HUES6 (cell line): Measurements from ENCODE around the gene KHDC4.

Source experiments
- H3K27ac ChIP-seq: 2 replicates; pipeline ENCODE4 v1.7.0; 2013; ENCODE audit warnings: low read depth, mild to moderate bottlenecking, low read length, inconsistent platforms
- H3K27me3 ChIP-seq: 2 replicates; pipeline ENCODE4 v1.6.1; 2013; ENCODE audit warnings: low read length; ENCODE audit not compliant: control insufficient read depth, insufficient read depth
- H3K36me3 ChIP-seq: 2 replicates; pipeline ENCODE4 v1.6.1; 2013; ENCODE audit warnings: low read length; ENCODE audit not compliant: control insufficient read depth, insufficient read depth
- H3K4me1 ChIP-seq: 2 replicates; pipeline ENCODE4 v1.6.1; 2013; ENCODE audit warnings: low read length; ENCODE audit not compliant: control insufficient read depth, insufficient read depth
- H3K4me3 ChIP-seq: 2 replicates; pipeline ENCODE4 v1.5.1; 2013; ENCODE audit warnings: low read depth, low read length
- H3K9ac ChIP-seq: one replicate; pipeline ENCODE4 v1.6.1; 2013; ENCODE audit warnings: mild to moderate bottlenecking, low read length
- H3K9me3 ChIP-seq: 2 replicates; pipeline ENCODE4 v1.6.1; 2013; ENCODE audit warnings: low read depth, low read length; ENCODE audit not compliant: control insufficient read depth, insufficient read depth

The KHDC4 gene

DNA sequence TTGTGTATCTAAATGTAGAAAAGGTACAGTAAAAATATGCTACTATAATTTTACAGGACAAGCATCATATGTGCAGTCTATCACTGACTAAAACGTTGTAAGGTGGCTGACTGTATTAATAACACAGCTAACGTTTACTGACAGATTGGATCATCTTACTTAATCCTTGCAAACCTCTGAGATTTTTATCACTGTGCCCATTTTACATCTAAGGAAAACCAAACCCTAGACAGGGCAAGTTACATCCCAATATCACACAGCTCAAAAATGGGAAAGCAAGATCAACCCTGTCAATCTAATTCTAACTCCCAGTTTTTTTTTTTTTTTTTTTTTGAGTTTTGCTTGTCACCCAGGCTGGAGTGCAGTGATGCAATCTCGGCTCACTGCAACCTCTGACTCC, 15.6 kb downstream of the KHDC4 start:
- Histone ChIP-seq H3K9me3 (no peaks in the 10 kb centered on the region), H3K36me3 (peaks cover 95% of the 10 kb centered on the region), H3K4me3 (no peak overlapping the region), H3K27ac (no peak overlapping the region), H3K27me3 (no peaks in the 10 kb centered on the region), H3K9ac (no peak overlapping the region), H3K4me1 (no peaks in the 10 kb centered on the region)

DNA sequence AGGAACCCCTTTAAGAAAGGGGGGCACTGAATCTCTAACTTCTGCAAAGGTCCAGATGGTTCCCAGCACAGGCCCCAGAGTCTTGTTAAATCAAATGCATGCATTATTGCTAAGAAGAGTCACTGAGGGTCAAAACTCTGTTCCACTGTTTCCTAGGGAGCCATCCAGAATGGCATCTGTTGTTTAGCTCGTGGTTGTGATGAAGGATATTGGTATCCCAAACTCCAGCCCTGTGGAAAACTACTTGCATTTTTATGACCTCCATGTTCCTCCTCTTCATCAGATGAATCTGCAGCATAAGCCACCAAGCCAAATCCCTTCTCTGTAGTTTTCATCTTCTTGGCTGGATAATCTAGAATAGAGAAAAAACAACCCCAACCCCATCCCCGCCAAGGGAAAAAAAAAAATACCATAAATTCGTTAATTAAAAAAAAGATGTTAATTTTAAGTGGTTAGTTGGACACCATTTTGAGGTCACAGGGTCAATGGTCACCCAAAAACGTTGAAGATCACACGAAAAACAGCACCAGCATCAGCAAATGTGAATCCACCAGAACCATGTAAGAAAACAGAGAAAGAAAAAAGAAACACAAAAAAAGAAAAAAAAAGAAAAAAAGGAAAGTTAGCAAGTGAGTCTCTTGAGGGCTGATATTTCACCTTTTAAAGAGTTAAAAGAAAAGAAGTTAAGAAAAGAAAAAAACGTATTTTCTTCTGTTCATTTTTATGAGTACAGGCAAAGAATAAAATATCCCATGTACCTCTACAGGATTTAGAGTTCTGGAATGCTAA, 20.1 kb downstream of the KHDC4 start:
- Histone ChIP-seq H3K27ac (no peak overlapping the region), H3K4me3 (no peak overlapping the region), H3K27me3 (no peaks in the 10 kb centered on the region), H3K36me3 (peaks cover 78% of the 10 kb centered on the region), H3K4me1 (peaks cover 12% of the 10 kb centered on the region; the same call in 1 of the 2 replicates), H3K9ac (no peak overlapping the region), H3K9me3 (no peaks in the 10 kb centered on the region)

DNA sequence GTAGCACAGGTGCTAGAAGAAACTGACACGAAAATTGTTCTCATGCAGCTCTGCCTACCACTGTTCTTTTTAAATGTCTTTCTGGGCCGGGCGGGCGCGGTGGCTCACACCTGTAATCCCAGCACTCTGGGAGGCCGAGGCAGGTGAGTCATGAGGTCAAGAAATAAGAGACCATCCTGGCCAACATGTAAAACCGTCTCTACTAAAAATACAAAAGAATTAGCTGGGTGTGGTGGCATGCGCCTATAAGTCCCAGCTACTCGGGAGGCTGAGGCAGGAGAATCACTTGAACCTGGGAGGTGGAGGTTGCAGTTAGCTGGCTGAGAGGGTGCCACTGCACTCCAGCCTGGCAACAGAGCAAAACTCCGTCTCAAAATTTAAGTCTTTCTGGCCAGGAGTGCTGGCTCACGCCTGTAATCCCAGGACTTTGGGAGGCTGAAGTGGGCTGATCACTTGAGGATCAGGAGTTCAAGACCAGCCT, 22.1 kb downstream of the KHDC4 start:
- Histone ChIP-seq H3K9me3 (no peaks in the 10 kb centered on the region), H3K4me3 (no peak overlapping the region), H3K27me3 (no peaks in the 10 kb centered on the region), H3K4me1 (peaks cover 12% of the 10 kb centered on the region; the same call in 1 of the 2 replicates), H3K9ac (no peak overlapping the region), H3K36me3 (peaks cover 75% of the 10 kb centered on the region), H3K27ac (0 out of 2 replicates have a peak overlapping the region, but pooled peaks have one; percentile 9)

DNA sequence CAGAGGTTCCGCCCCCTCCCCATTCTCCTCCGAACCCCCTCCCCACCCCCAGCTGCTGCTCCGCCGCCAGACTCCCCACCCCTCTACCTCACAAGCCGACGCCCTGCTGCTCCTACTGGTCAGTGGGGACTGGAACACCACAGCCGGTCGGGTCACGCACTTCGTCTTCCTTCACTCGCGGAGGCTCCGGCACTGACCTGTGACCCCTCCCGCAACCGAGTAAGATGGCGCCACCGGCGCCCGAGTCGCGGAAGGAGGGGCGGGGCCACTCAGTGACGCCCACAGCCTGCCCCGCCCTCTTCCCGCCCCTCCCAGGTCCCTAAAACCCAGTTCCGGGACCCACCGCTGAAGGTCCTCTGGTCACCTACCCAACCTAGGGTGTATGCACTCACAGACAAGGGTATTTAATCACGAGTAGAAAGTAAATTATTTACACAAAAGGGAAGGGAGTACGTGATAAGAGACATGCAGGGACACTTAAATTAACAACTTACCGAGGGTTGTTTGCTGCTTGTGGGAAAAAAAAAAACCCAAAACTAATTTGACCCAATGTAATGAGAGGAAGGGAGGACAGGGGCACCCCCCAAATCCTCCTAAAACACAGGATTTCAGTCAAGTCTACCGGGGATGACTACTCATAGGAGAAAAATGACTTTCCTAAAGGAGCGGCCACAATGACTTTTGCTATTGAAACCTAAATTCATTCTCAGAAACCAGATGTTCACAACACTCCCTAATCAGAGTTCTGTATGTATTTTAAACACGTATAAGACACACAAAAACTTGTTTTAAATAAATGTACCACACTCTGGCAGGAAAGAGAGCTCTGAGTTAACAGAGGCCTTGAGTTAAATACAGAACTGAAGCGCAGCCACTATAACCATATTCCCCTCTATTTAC, 22.8 kb downstream of the KHDC4 start, which contains the start of gene RIT1:
RIT1 (minus strand) TSS at position 194 of the 900 bp plus-strand sequence. CDS start 588 bp downstream, outside the sequence.
- peak within 1 kb of the TSS; percentile 73 for H3K4me3 ChIP-seq
- peaks cover 12% of the 10 kb centered on the region; the same call in 1 of the 2 replicates for H3K4me1 ChIP-seq
- peak within 1 kb of the TSS; percentile 65 for H3K9ac ChIP-seq
- H3K27me3 ChIP-seq, result no peaks in the 10 kb centered on the region
- H3K27ac ChIP-seq, result peak within 1 kb of the TSS; percentile 9; the same call in 1 of the 2 replicates
- H3K9me3 ChIP-seq, result no peaks in the 10 kb centered on the region
- peaks cover 74% of the 10 kb centered on the region for H3K36me3 ChIP-seq

DNA sequence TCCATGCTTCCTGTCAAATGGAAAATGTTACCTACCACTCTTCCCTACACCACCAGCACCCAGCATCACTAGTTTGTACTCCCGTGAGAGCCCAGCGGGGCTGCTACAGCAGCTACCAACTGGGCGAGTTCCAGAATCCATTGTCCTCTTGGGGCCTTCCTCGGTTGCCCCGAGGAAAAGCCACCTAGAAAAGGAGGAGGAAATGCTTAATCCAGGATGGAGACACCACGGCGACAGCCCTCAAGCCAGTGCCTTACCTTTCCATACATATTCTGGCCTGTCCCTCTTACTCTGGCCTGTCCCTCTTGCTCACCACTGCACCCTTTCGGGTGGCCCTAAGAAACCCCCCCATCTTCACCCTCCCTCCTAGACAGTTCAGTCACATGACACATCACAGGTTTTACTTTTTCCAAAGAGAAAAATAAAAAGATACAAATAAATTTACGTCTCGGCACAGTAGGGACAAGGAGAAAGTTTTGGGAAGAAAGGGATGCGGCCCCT, 23.5 kb downstream of the KHDC4 start:
- peak overlapping the region; percentile 65 for H3K9ac ChIP-seq
- peaks cover 70% of the 10 kb centered on the region for H3K36me3 ChIP-seq
- no peaks in the 10 kb centered on the region for H3K27me3 ChIP-seq
- H3K4me3 ChIP-seq, result peak overlapping the region; percentile 73
- no peaks in the 10 kb centered on the region for H3K9me3 ChIP-seq
- no peak overlapping the region; the same call in 1 of the 2 replicates for H3K27ac ChIP-seq
- peaks cover 12% of the 10 kb centered on the region; the same call in 1 of the 2 replicates for H3K4me1 ChIP-seq

DNA sequence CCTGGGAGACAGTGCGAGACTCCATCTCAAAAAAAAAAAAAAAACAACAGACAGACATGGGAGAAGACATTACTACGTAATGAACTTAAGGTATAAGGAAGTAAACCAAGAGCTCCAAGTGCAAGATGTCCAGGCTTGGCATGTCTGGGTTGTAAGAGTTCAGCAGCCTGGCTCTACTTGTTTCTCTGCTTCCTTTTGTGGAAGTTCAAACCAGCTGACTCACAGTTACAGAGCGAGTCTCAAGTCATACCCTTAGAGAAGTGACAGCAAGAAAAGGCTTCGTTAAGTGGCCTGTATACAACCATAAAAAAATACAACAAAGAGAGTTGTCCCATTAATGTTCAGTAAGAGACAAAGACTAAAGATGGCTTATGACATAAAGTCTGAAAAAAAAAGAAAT, 24.3 kb downstream of the KHDC4 start:
- peak overlapping the region; percentile 39 for H3K9ac ChIP-seq
- peak overlapping the region; percentile 73; the same call in 1 of the 2 replicates for H3K4me3 ChIP-seq
- no peak overlapping the region for H3K27ac ChIP-seq

DNA sequence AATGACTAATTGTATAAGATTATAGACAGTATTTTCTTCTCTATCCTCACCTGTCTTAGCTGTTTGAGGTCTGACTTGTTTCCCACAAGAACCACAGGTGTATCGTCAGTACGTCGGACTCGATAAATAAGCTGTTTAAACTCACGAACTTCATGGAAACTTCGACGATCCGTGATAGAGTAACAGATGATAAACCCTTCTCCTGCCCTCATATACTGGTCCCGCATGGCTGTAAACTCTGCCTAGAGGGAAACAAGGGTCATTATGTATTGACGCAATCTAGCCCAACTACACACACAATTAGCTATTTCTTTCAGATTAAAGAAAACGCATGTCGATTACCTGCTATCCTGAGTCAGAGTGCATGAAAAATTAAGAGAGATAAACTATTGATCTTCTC, 30.0 kb downstream of the KHDC4 start:
- Histone ChIP-seq H3K4me1 (no peaks in the 10 kb centered on the region), H3K27me3 (no peaks in the 10 kb centered on the region), H3K9ac (no peak overlapping the region), H3K36me3 (peaks cover 80% of the 10 kb centered on the region), H3K4me3 (no peak overlapping the region), H3K27ac (no peak overlapping the region), H3K9me3 (no peaks in the 10 kb centered on the region)

More for the DNA sequence above, 24.3 kb downstream of the KHDC4 start:
- no peaks in the 10 kb centered on the region for H3K9me3 ChIP-seq
- no peaks in the 10 kb centered on the region for H3K27me3 ChIP-seq
- H3K4me1 ChIP-seq, result peaks cover 12% of the 10 kb centered on the region; the same call in 1 of the 2 replicates
- H3K36me3 ChIP-seq, result peaks cover 67% of the 10 kb centered on the region

DNA sequence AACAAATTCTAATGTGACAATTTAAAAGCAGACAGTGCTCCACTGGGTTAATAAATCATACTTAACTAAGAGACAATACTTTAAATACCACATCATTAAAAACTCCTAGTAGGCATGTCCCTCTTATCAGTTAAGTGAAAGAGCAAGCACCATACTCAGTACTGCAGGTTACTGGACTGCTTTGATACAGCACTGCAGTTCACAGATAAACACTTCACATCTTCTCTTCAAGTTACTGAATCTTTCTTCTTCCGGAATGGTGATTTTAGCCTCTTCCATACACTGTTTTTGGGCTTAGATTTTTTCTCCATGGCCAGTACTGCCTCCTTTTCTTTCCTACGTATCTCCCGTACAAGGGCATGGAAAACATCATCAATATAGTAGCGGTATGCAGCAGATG, 34.1 kb downstream of the KHDC4 start:
- no peak overlapping the region for H3K9ac ChIP-seq
- H3K27ac ChIP-seq, result no peak overlapping the region
- no peaks in the 10 kb centered on the region for H3K27me3 ChIP-seq
- H3K36me3 ChIP-seq, result peaks cover 71% of the 10 kb centered on the region
- no peak overlapping the region for H3K4me3 ChIP-seq
- H3K4me1 ChIP-seq, result no peaks in the 10 kb centered on the region
- H3K9me3 ChIP-seq, result no peaks in the 10 kb centered on the region

DNA sequence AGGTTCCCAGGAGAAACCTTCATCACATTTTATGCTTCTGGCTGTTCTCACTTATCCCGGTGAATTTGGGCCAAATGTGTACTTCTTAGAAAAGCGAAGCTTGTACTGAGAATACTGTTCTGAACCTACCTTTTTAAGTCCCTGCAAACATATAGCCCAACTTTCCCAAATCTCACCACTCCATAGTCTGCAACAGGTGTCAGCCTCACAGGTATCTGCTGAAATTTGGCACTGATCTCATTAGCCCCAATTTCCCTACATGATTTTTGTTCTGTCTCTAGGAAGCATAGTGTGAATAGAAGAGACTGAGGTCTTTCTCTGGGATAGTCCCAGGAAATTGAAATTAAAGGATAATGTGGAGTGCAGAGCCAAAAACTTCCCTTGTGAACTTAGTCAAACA, 34.5 kb downstream of the KHDC4 start:
- Histone ChIP-seq H3K27me3 (no peaks in the 10 kb centered on the region), H3K4me3 (no peak overlapping the region), H3K36me3 (peaks cover 66% of the 10 kb centered on the region), H3K9me3 (no peaks in the 10 kb centered on the region), H3K4me1 (no peaks in the 10 kb centered on the region), H3K9ac (no peak overlapping the region), H3K27ac (no peak overlapping the region)

DNA sequence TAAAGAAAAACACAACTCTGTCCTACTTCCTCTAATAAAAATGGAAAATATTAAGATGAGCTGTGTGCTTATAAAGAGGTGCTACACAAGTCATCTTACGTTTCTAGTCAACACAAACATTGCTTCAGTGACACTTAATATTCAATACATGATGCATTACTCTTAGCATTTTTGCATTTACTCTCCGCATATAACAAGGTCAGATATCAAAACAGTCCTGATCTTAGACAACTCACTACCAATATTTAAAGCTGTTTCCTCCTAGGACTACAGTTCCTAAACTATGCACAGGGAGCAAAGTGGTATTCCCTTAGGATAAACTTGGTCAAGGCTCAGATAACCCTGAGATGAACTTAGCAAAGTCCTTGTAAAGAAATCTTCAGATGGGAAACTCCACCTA, 35.3 kb downstream of the KHDC4 start:
- Histone ChIP-seq H3K9me3 (no peaks in the 10 kb centered on the region), H3K4me1 (no peaks in the 10 kb centered on the region), H3K27ac (no peak overlapping the region), H3K36me3 (peaks cover 58% of the 10 kb centered on the region), H3K4me3 (no peak overlapping the region), H3K9ac (no peak overlapping the region), H3K27me3 (no peaks in the 10 kb centered on the region)
